K562 (cell line): Measurements from ENCODE around the gene TMEM107. TPM values are rescaled to one million over a fixed set of nuclear protein-coding genes. Genes with fewer than 3 reads are reported as not detected.
A peak's percentile ranks its signal among the peaks of the same experiment; 100 is the strongest.

Experiments used
- CHD1 ChIP-seq: fragments of 200-600 bp; sonication (generic); IDR thresholded peaks from one replicate; pipeline ENCODE4 v1.6.1; 2012; ENCODE audit warnings: mild to moderate bottlenecking, moderate library complexity, low read length, inconsistent platforms
- ETV5 ChIP-seq: sonication (generic); formaldehyde crosslinking; IDR thresholded peaks from 2 replicates; pipeline ENCODE4 v1.4.0; 2020; ENCODE audit warnings: low read depth, mild to moderate bottlenecking, missing genetic modification reagents
- FOXK1 ChIP-seq: sonication (generic); formaldehyde crosslinking; IDR thresholded peaks from 2 replicates; pipeline ENCODE4 v1.8.0; 2022; ENCODE audit warnings: missing genetic modification reagents, mild to moderate bottlenecking, borderline replicate concordance
- HBP1 ChIP-seq: fragments of 450-650 bp; formaldehyde crosslinking; IDR thresholded peaks from 2 replicates; pipeline ENCODE4 v1.4.0; 2022; ENCODE audit warnings: missing genetic modification characterization
- NFXL1 ChIP-seq: fragments of 450-650 bp; formaldehyde crosslinking; IDR thresholded peaks from 2 replicates; pipeline ENCODE4 v1.4.0; 2021; ENCODE audit warnings: mild to moderate bottlenecking
- NRF1 ChIP-seq, 2 experiments: fragments of 450-650 bp; IDR thresholded peaks in 1 of 2; conservative IDR thresholded peaks in 1 of 2; 2 replicates each; pipeline ENCODE4 v1.6.1; 2014; ENCODE audit warnings: mild to moderate bottlenecking in 2 of 2
- SFPQ ChIP-seq: fragments of 200-400 bp; formaldehyde crosslinking; IDR thresholded peaks from 2 replicates; pipeline ENCODE4 v1.6.1; 2017; ENCODE audit warnings: mild to moderate bottlenecking, low read depth, low read length, moderate library complexity
- SUPT5H ChIP-seq: fragments of 450-650 bp; IDR thresholded peaks from 2 replicates; pipeline ENCODE4 v1.6.1; 2016
- THAP12 ChIP-seq: fragments of 250-450 bp; sonication (Bioruptor Pico); IDR thresholded peaks from 2 replicates; pipeline ENCODE4 v1.9.0; 2021; ENCODE audit warnings: mild to moderate bottlenecking, inconsistent platforms
- polyA plus RNA-seq, 8 experiments: library from polyadenylated mRNA; depleted of rRNA in 4 of 8; stranded (reverse) in 5 of 8; unstranded in 3 of 8; fragments of >200 nt; fragmentation: Nextera tagmentation in 2 of 8; fragmentation: Illumina TruSeq in 1 of 8; extraction: Ambion mirVana in 2 of 8; extraction: Trizol in 1 of 8; gene quantifications; 2 replicates each; pipeline versions ENCODE4 v1.2.1 to v1.2.3, GENCODE V29; 2011 to 2014; ENCODE audit warnings: inconsistent platforms in 1 of 8, missing spikeins in 1 of 8
- total RNA-seq, 7 experiments: library from RNA; depleted of rRNA in 6 of 7; stranded (reverse); fragments of >200 nt in 6 of 7; fragmentation: Illumina TruSeq in 2 of 7; extraction: Trizol in 2 of 7; gene quantifications; 2 replicates each; pipeline versions ENCODE4 v1.2.1 to v1.2.3, GENCODE V29; 2011 to 2021; ENCODE audit warnings: low replicate concordance in 1 of 7
- TF ChIP-seq, protein P1 (sequence below): fragments of 150-350 bp; IDR thresholded peaks from 2 replicates; pipeline ENCODE4 v1.6.1; 2014; ENCODE audit warnings: low read depth, mild to moderate bottlenecking, low read length, borderline replicate concordance
- TF ChIP-seq, protein P2 (sequence below): sonication (generic); formaldehyde crosslinking; IDR thresholded peaks from 2 replicates; pipeline ENCODE4 v1.8.0; 2023; ENCODE audit warnings: missing genetic modification reagents, mild to moderate bottlenecking, borderline replicate concordance

TMEM107 gene
- total and polyA plus RNA-seq, 9 of the 15 experiments (the other 6 are each of a cell fraction or from before 2014, with no cell fraction given), result 7.1 to 26.2 (median 16.9) TPM

GRCh38 chr17:8176197-8176940 is at the start of gene TMEM107 (continued):
- TF ChIP-seq SFPQ (no peak), FOXK1 (CRISPR knock-in tag) (no peak), SUPT5H (0 out of 2 replicates have a peak, but pooled peaks have one; percentile 45), CHD1 (no peak), NRF1 (conservative IDR thresholded peaks at IDR 0.05 in 1 of 2, IDR thresholded peaks at IDR 0.05 in 1 of 2) (peak; percentile 27 to 38; a peak in 2 of 4 replicates), ETV5 (CRISPR knock-in tag) (no peak), NFXL1 (CRISPR knock-in tag) (no peak), HBP1 (CRISPR knock-in tag) (no peak), THAP12 (CRISPR knock-in tag) (0 out of 2 replicates have a peak, but pooled peaks have one; percentile 1)
- TF ChIP-seq, protein P1, sequence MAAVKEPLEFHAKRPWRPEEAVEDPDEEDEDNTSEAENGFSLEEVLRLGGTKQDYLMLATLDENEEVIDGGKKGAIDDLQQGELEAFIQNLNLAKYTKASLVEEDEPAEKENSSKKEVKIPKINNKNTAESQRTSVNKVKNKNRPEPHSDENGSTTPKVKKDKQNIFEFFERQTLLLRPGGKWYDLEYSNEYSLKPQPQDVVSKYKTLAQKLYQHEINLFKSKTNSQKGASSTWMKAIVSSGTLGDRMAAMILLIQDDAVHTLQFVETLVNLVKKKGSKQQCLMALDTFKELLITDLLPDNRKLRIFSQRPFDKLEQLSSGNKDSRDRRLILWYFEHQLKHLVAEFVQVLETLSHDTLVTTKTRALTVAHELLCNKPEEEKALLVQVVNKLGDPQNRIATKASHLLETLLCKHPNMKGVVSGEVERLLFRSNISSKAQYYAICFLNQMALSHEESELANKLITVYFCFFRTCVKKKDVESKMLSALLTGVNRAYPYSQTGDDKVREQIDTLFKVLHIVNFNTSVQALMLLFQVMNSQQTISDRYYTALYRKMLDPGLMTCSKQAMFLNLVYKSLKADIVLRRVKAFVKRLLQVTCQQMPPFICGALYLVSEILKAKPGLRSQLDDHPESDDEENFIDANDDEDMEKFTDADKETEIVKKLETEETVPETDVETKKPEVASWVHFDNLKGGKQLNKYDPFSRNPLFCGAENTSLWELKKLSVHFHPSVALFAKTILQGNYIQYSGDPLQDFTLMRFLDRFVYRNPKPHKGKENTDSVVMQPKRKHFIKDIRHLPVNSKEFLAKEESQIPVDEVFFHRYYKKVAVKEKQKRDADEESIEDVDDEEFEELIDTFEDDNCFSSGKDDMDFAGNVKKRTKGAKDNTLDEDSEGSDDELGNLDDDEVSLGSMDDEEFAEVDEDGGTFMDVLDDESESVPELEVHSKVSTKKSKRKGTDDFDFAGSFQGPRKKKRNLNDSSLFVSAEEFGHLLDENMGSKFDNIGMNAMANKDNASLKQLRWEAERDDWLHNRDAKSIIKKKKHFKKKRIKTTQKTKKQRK, result no peak
- TF ChIP-seq, protein P2, sequence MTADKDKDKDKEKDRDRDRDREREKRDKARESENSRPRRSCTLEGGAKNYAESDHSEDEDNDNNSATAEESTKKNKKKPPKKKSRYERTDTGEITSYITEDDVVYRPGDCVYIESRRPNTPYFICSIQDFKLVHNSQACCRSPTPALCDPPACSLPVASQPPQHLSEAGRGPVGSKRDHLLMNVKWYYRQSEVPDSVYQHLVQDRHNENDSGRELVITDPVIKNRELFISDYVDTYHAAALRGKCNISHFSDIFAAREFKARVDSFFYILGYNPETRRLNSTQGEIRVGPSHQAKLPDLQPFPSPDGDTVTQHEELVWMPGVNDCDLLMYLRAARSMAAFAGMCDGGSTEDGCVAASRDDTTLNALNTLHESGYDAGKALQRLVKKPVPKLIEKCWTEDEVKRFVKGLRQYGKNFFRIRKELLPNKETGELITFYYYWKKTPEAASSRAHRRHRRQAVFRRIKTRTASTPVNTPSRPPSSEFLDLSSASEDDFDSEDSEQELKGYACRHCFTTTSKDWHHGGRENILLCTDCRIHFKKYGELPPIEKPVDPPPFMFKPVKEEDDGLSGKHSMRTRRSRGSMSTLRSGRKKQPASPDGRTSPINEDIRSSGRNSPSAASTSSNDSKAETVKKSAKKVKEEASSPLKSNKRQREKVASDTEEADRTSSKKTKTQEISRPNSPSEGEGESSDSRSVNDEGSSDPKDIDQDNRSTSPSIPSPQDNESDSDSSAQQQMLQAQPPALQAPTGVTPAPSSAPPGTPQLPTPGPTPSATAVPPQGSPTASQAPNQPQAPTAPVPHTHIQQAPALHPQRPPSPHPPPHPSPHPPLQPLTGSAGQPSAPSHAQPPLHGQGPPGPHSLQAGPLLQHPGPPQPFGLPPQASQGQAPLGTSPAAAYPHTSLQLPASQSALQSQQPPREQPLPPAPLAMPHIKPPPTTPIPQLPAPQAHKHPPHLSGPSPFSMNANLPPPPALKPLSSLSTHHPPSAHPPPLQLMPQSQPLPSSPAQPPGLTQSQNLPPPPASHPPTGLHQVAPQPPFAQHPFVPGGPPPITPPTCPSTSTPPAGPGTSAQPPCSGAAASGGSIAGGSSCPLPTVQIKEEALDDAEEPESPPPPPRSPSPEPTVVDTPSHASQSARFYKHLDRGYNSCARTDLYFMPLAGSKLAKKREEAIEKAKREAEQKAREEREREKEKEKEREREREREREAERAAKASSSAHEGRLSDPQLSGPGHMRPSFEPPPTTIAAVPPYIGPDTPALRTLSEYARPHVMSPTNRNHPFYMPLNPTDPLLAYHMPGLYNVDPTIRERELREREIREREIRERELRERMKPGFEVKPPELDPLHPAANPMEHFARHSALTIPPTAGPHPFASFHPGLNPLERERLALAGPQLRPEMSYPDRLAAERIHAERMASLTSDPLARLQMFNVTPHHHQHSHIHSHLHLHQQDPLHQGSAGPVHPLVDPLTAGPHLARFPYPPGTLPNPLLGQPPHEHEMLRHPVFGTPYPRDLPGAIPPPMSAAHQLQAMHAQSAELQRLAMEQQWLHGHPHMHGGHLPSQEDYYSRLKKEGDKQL (CRISPR knock-in tag), result no peak
